MCF 10A (cell line): ENCODE measurements around the gene ISCA2. TPM values are rescaled to one million over a fixed set of nuclear protein-coding genes. Genes with fewer than 3 reads are reported as not detected.
A peak's percentile ranks its signal among the peaks of the same experiment; 100 is the strongest.

Source experiments
- BruUV-seq: library from RNA; stranded (reverse); fragments of 400-500 nt; replicated peaks from 2 replicates; lab custom pipeline; 2021; lab: Mats Ljungman, UMichigan
- CTCF ChIA-PET: fragments of 300-600 bp; sonication (Branson Sonifier 250); formaldehyde crosslinking; extraction: SDS; loops from one replicate; lab custom pipeline; 2021; ENCODE audit warnings: antibody characterized with exemption, inconsistent platforms; lab: Yijun Ruan, JAX
- POLR2A ChIA-PET: fragments of 300-600, 350-650 bp; sonication (Branson Sonifier 250); formaldehyde crosslinking; extraction: SDS; loops from one replicate; lab custom pipeline; 2020; ENCODE audit warnings: antibody characterized with exemption, inconsistent platforms; lab: Yijun Ruan, JAX
- DNase-seq: peaks from one replicate; pipeline ENCODE4 v3.0.0-alpha.2; 2018; ENCODE audit not compliant: unreplicated experiment
- H3K27ac Mint-ChIP-seq: one replicate; pipeline ENCODE4 v1.8.0; 2022; ENCODE audit warnings: mild to moderate bottlenecking, low read depth, mixed read lengths; ENCODE audit not compliant: unreplicated experiment
- H3K27me3 Mint-ChIP-seq: one replicate; pipeline ENCODE4 v1.8.0; 2022; ENCODE audit warnings: mixed read lengths; ENCODE audit not compliant: insufficient read depth, unreplicated experiment
- H3K36me3 Mint-ChIP-seq: one replicate; pipeline ENCODE4 v1.8.0; 2022; ENCODE audit warnings: mild to moderate bottlenecking, moderate library complexity, mixed read lengths; ENCODE audit not compliant: insufficient read depth, unreplicated experiment
- H3K4me1 Mint-ChIP-seq: one replicate; pipeline ENCODE4 v1.8.0; 2022; ENCODE audit warnings: mixed read lengths; ENCODE audit not compliant: insufficient read depth, unreplicated experiment
- H3K4me3 Mint-ChIP-seq: one replicate; pipeline ENCODE4 v1.8.0; 2022; ENCODE audit warnings: mild to moderate bottlenecking, moderate library complexity, mixed read lengths; ENCODE audit not compliant: unreplicated experiment
- H3K9me3 Mint-ChIP-seq: one replicate; pipeline ENCODE4 v1.8.0; 2022; ENCODE audit warnings: mixed read lengths; ENCODE audit not compliant: unreplicated experiment
- intact Hi-C: fragments of 100-400 bp; cut with micrococcal nuclease; formaldehyde crosslinking; loops from 2 replicates; pipeline ENCODE4 v1.14.1; 2022
- total RNA-seq: library from RNA; stranded (reverse); gene quantifications from 2 replicates; pipeline ENCODE4 v1.2.3, GENCODE V29; 2022
- TF ChIP-seq, protein P1 (sequence below): fragments of 200-600 bp; IDR thresholded peaks from one replicate; pipeline ENCODE4 v1.8.0; 2022; ENCODE audit warnings: antibody characterized with exemption, mild to moderate bottlenecking; ENCODE audit not compliant: unreplicated experiment

Gene ISCA2
- total RNA-seq, 1 experiment from 2014 or later = 13.9 TPM

GRCh38 chr14:74501135-74501614, 7.6 kb downstream of the ISCA2 start:
- H3K27ac Mint-ChIP-seq = no peak overlapping the region
- peak; percentile 63 for DNase-seq
- no peaks in the 10 kb centered on the region for H3K27me3 Mint-ChIP-seq
- intact Hi-C loops = loop anchor here (1.0 kb wide), 1 partner anchor 303 kb away; no protein-coding TSS in a partner anchor
- H3K4me1 Mint-ChIP-seq = peaks cover 14% of the 10 kb centered on the region
- TF ChIP-seq, protein P1, sequence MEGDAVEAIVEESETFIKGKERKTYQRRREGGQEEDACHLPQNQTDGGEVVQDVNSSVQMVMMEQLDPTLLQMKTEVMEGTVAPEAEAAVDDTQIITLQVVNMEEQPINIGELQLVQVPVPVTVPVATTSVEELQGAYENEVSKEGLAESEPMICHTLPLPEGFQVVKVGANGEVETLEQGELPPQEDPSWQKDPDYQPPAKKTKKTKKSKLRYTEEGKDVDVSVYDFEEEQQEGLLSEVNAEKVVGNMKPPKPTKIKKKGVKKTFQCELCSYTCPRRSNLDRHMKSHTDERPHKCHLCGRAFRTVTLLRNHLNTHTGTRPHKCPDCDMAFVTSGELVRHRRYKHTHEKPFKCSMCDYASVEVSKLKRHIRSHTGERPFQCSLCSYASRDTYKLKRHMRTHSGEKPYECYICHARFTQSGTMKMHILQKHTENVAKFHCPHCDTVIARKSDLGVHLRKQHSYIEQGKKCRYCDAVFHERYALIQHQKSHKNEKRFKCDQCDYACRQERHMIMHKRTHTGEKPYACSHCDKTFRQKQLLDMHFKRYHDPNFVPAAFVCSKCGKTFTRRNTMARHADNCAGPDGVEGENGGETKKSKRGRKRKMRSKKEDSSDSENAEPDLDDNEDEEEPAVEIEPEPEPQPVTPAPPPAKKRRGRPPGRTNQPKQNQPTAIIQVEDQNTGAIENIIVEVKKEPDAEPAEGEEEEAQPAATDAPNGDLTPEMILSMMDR = peak; percentile 53
- no TSS peak for BruUV-seq
- peaks cover 16% of the 10 kb centered on the region for H3K36me3 Mint-ChIP-seq
- H3K4me3 Mint-ChIP-seq = no peak overlapping the region
- POLR2A ChIA-PET = interaction anchor here (0.6 to 1.4 kb wide), 2 partner anchors 8 kb away, joined by 3 to 10 read pairs; partner anchors contain the start of genes ISCA2 and NPC2
- no peaks in the 10 kb centered on the region for H3K9me3 Mint-ChIP-seq
- CTCF ChIA-PET = interaction anchor here (0.6 to 2.0 kb wide), 18 partner anchors 9 to 281 kb away, joined by 3 to 8 read pairs (median 3); partner anchors contain the start of gene LTBP2

DNA sequence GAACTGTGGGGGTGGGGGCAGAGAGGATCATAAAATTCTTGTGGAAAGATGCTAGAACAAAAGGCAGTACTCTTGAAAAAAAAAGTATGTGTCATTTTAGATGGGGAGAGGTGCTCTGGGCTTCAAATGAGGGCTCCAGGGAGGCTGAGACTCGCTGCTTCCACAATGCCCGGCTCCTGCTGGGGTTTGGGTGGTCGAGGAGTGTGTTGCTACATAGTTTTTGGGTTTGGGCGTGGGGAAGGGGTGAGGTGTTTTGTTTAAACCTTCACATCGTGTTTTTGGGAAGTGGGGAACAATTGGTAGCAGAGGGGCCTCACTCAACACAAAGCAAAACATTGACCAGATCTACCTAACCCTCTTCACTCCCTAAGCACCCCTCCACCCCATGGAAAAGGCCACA, 8.1 kb downstream of the ISCA2 start:
- Mint-ChIP-seq H3K4me1 (peaks cover 14% of the 10 kb centered on the region), H3K27me3 (no peaks in the 10 kb centered on the region), H3K27ac (peak overlapping the region; percentile 23), H3K9me3 (no peaks in the 10 kb centered on the region), H3K4me3 (no peak overlapping the region), H3K36me3 (peaks cover 16% of the 10 kb centered on the region)
- ChIA-PET CTCF (interaction anchor here (0.6 to 2.0 kb wide), 11 partner anchors 17 to 284 kb away, joined by 3 to 8 read pairs (median 3); no protein-coding TSS in a partner anchor), POLR2A (interaction anchor here (0.6 to 1.4 kb wide), 8 partner anchors 7 to 107 kb away, joined by 3 to 10 read pairs (median 4); partner anchors contain the start of genes ISCA2 and NPC2)
- intact Hi-C loops = loop anchor here (1.0 to 2.0 kb wide), 2 partner anchors 107 to 303 kb away; no protein-coding TSS in a partner anchor
- TF ChIP-seq, protein P1 = no peak
- BruUV-seq = no TSS peak
- DNase-seq = no peak

DNA sequence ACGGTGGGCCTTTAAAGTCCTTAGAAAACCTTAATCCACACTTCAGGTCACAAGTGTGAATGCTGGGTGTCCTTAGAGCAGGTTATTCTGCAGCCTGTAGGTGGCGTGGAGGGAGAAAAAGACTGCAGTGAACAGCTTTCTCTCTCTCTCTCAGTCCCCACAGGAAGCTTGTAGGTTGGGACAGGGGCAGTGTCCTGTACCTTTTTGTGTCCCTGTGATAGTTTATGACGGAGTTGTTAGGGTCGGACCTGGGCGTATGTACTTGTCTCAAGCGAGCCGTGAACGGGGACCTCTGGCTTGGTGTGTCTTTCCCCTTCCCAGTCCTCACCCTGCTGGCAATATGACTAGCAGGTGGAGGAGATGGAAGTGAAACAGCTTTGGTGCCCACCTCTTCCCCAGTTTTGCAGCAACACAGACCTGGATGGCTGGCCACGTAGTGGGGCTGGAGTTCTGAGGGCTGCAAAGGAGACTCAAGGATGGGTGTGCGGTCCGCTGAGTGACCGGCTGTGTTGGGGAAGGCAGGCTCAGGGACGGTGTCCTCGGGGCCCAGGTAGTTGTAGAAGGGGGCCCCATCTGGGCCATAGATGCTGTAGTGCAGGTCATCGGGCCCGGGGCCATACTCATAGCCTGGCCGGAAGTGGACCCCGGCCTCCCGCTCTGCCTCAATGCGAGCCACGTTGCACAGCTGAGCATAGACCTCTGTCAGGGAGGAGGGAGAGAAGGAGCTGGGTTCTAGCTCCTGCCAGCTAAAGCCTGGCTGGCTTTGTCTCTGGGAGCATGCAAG, 8.9 kb downstream of the ISCA2 start:
- ChIA-PET POLR2A (interaction anchor here (0.6 to 1.4 kb wide), 10 partner anchors 8 to 378 kb away, joined by 3 to 10 read pairs (median 4); partner anchors contain the start of genes ISCA2 and NPC2), CTCF (interaction anchor here (0.6 to 2.0 kb wide), 21 partner anchors 9 to 302 kb away, joined by 3 to 8 read pairs (median 3); no protein-coding TSS in a partner anchor)
- Mint-ChIP-seq H3K9me3 (no peaks in the 10 kb centered on the region), H3K4me3 (no peak overlapping the region), H3K36me3 (peaks cover 22% of the 10 kb centered on the region), H3K27ac (peak overlapping the region; percentile 23), H3K27me3 (no peaks in the 10 kb centered on the region), H3K4me1 (peaks cover 14% of the 10 kb centered on the region)
- BruUV-seq = no TSS peak
- peak; percentile 42 for DNase-seq
- intact Hi-C loops = loop anchor here (2.0 kb wide), 1 partner anchor 106 kb away; no protein-coding TSS in a partner anchor
- TF ChIP-seq, protein P1 = peak; percentile 53
